GM21825 (cell line): Measurements from ENCODE around the gene CLDN9.
A peak's percentile ranks its signal among the peaks of the same experiment; 100 is the strongest.

Experiments
- ATAC-seq: cut with Tn5 transposase; IDR thresholded peaks from one replicate; pipeline ENCODE4 v1.9.1; 2021; ENCODE audit warnings: mild to moderate bottlenecking, moderate library complexity; ENCODE audit not compliant: unreplicated experiment

Gene CLDN9

GRCh38 chr16:2992383-2993081, 20.2 kb upstream of the CLDN9 start:
- ATAC-seq = no peak

GRCh38 chr16:2996298-2996697, 16.4 kb upstream of the CLDN9 start:
- no peak for ATAC-seq

GRCh38 chr16:2999929-3000328, 12.8 kb upstream of the CLDN9 start:
- ATAC-seq = no peak

- ATAC-seq = no peak
These were observed 12.2 kb upstream of the CLDN9 start for GRCh38 chr16:3000540-3000939.

- ATAC-seq = no peak
These were observed 11.4 kb upstream of the CLDN9 start for GRCh38 chr16:3001316-3001715.

GRCh38 chr16:3003582-3004270, 9.0 kb upstream of the CLDN9 start:
- peak; percentile 93 for ATAC-seq

- ATAC-seq = peak; percentile 16
These were observed 8.4 kb upstream of the CLDN9 start for GRCh38 chr16:3004319-3004718.

DNA sequence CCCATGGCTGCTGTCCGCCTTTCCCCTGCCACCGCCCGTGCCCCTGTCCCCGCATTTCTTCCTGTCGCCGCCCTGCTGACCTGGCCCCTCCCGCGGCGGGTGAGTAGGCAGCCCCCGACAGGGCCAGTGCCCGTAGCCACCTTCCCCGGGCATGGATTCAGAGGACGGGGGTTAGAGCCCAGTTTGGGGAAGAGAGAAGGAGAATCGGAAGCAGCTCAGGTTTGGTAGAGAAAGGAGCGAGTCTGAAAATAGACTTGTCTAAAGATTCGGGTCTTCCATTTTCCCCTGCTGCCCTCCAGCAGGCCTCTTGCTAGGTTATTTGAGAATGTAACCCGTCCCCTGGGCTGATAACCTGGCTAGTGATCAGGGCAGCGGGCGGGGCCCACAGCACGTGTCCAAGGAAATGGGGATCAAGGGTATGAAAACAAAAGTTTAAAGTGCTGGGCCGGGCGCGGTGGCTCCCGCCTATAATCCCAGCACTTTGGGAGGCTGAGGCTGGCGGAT, 7.9 kb upstream of the CLDN9 start:
- ATAC-seq = no peak

DNA sequence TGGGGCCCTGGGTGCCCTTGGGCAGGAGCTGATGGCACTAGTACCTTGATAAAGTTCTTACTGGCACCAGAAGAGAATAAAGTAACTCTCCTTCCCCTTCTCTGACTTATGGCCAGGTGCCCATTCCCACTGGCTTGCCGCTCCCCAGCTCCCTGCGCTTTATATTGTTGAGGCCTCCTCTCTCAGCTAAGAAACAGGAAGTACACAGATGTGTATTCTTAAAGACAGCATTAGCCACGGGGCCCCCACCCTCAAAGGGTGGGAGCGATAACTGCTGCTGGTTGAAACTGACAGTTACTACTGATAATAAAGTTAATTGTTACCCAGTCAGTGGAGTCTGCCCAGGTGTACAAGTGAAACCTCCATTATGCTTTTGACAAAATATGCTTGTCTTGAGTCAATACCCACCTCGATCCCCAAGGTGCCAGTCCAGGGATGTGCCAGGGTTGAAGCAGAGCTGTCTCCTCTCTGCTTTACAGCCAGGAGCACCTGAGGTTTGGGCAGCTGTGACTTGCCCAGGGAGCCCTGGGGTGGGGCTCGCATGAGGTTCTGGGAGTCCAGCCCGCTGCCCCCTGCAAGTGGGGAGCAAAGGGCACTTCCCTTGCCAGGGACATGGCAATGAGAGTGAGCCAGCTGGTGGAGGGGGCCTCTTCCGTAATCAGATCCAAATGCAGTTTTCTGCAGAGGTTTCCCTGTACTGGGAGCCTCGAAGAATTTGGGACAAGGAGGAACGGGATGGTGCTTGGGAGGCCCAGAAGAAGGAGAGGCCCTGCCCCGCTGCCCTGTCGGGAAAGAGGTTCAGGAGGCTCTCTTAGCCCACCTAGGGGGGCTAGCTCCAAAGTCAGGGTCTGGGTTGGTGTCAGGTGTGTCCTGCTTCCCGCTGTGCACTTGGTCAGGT, 5.4 kb upstream of the CLDN9 start:
- no peak for ATAC-seq

- ATAC-seq = no peak
These were observed 4.6 kb upstream of the CLDN9 start for GRCh38 chr16:3007957-3008689.

DNA sequence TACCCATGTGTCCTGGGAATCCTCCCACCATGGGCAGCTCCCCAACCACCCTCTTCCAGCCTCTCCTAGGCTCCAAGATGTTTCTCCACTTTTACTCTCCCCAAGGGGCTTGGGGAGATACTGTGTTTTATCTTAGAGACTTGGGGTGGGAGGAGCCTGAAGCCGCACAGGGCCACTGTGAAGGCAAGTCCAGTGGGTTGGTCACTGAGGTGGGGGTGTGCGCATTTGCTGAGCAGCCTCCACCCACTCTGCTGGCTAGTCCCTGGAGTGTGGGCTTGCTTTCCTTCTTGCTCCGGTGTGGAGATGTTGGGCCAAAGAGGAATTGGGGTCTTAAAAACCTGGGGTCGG, 4.1 kb upstream of the CLDN9 start:
- no peak for ATAC-seq

DNA sequence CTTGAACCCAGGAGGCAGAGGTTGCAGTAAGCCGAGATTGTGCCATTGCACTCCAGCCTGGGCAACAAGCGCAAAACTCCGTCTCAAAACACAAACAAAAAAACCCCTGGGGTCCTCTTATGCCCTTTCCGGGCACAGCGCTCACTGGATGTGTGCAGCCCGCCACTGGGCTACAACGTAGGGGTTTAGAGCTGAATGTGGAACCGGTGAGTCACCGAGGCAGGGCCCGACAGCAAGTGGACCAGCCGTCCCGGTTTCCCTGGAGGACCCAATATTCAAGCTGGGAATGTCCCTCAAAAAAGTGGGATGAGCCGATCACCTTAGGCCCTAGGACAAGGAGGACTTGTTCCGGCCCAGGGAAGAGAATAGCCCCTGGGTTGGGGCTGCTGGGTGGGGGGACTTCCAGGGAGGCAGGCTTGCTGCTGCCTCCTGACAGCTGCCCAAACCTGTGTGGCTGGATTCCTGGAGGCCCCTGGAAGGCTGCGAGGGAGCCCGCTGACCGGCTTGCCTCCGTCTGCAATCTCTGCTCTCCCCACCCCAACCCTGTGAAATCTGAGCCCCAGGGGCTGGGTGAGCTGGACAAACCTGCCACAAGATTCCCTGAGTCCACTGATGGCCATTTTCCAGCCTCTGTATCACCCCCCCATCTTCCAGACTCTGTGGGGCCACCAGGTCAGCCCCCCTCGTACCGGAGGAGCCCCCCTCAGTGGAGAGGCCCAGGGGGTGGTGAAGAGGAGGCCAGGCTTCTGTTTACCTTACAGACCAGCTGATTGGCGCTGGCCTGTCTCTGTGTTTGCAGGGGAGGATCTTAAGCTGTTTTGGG, 2.9 kb upstream of the CLDN9 start:
- ATAC-seq = no peak

DNA sequence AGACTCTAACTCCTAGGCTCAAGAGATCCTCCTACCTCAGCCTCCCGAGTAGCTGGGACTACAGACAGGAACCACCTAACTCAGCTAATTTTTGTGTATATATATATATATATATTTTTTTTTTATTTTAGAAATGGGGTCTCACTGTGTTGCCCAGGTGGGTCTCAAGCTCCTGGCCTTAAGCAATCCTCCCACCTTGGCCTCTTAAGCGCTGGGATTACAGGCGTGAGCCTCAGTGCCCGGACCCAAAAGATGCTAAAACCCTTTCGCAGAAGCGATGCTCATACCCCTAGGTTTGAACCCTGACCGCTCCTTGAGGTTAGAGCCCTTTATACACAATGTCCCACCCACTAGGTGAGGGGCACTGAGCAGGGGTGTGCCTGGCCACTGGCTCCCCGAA, 2.2 kb upstream of the CLDN9 start:
- no peak for ATAC-seq

- ATAC-seq = no peak
These were observed 477 bp upstream of the CLDN9 start for GRCh38 chr16:3012246-3012645.

DNA sequence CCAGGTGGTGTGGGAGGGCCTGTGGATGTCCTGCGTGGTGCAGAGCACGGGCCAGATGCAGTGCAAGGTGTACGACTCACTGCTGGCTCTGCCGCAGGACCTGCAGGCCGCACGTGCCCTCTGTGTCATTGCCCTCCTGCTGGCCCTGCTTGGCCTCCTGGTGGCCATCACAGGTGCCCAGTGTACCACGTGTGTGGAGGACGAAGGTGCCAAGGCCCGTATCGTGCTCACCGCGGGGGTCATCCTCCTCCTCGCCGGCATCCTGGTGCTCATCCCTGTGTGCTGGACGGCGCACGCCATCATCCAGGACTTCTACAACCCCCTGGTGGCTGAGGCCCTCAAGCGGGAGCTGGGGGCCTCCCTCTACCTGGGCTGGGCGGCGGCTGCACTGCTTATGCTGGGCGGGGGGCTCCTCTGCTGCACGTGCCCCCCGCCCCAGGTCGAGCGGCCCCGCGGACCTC, 798 bp downstream of the CLDN9 start:
- ATAC-seq = no peak

DNA sequence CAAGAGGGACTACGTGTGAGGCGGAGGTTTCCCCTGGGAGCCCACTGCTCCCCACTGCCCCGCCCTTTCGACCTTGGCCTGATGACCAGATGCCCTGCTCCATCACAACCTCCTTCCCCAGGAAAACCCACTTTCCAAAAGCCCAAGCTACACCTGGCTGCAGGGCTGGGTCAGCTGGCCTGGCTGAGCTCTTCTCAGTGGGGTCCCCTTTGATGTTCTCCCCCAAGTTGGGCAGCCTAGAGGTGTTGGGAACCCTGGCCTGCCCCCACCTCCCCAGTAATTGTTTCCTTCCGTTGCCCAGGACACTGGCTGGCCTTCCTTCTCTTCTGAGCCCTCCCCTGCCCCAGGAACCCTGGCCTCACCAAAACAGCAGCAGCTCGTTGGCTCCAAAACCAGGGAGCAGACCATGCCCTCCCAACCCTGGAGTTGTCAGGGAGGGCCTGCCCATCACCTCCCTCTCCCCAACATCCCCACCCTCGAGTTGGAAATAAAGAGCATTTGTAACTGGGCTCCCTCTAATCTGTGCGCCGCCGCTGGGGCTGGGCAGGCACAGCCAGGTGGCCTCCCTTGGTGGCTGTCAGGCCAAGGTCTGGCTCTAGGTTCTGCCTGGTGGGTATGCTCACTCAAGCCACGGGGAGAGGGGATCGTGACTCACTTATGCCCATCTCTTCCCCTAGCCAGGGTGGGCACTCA, 1.4 kb downstream of the CLDN9 start:
- no peak for ATAC-seq

- no peak for ATAC-seq
These were observed 2.2 kb downstream of the CLDN9 start for GRCh38 chr16:3014971-3015370.

DNA sequence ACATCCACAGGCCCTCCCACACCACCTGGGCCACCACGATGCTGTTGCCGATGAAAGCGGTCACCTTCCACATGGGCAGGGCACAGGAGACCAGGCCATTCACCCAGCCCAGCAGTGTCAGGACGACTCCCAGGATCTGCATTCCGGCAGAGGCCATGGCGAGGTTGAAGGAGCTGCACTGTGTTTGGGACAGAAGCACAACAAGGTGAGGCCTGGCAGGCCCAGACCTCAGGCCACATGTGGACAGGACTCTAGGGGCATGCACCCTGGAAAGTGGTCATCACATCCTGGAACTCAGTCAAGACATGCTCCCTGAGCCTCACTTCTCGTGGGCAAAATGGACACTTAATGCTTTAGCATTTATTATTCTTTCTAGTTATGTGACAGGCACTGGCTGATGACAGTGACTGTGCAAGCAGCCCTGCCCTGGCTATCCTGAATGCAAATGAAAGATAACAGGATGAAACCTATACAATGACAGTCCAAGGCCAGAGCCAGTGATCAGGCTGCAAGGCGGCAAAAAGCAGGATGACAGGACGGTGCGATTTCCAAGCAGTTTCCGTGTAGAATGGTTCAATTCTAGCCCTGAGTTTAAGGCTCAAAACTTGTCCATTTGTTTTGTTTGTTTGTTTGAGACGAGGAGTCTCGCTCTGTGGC, 3.3 kb downstream of the CLDN9 start:
- no peak for ATAC-seq

DNA sequence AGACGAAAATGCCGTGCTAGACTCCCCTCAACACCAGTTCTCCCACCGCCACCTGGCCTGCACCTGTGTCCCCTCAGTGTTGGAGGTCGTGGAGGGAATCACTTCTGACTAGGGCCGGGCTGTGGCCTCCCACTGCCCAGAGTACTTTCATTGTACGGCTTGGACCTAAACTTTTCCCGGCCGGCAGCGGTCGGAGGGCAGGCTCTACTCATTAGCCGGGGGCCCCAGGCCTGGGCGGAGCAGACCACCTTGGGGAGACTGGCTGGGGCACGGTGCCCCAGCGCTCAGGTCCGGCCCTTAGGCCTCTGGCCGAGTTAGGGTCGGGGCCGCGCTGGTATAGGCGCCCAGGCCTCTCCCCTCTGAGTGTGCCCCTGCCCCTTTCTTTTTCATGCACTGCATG, 4.6 kb downstream of the CLDN9 start:
- ATAC-seq = no peak
